NCI-H2029 treated with DMSO at 0.1 percent for 48 hours (cell line): ENCODE measurements around the gene PAK3.

ENCODE experiments used
- DNase-seq: peaks from one replicate; lab custom pipeline; 2025; lab: John Stamatoyannopoulos, UW

Gene PAK3

GRCh38 chrX:111264385-111264784 is 168.4 kb downstream of the PAK3 start:
- DNase-seq: no peak

DNA sequence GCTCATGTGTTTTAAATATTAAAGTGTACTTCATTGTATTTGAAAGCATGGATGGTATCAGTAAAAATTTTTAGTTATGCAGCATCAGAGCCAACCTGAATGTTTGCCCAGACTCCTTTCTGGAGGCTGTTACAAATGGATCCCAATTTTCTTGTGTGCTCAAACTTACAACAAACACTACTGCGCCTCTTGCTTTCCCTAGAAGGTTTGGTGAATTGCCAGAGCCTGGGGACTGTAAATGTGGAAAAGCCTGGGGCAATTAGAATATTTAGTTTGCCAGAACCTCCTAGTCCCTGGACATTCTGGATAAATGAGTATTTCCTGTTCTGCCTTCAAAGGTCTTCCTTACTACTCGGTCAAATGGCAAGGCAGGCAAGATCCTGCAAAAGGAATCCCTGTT is 169.5 kb downstream of the PAK3 start:
- DNase-seq: no peak

DNA sequence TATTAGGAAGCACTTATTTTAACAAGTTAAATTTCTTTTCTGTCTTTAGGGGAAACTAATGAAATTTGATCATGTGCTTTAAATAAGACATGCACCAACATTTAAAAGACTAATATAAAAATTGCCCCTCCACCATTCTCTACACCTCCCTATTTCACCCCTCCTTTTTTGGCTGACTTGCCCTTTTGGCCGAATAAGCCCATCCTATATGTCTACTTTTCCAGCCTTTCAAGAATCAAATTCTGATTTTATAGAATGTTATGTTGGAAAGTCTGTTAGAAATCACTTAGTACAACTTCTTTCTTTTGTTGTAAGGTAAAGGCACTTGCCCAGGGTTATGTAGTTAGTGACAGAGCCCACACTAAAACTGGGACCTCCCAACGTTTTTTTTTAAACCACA is 172.5 kb downstream of the PAK3 start:
- no peak for DNase-seq

GRCh38 chrX:111270339-111270738 is 174.3 kb downstream of the PAK3 start, which contains the start of gene CAPN6:
TSS of gene CAPN6 (minus strand) at chrX:111270483. CDS start at chrX:111263936, 6,547 bp downstream.
- no peak for DNase-seq
